NCI-H2081 treated with DMSO at 0.1 percent for 48 hours (cell line): ENCODE measurements around the gene ARL6IP4.

Source experiments
- DNase-seq: peaks from one replicate; lab custom pipeline; 2025; lab: John Stamatoyannopoulos, UW

Gene ARL6IP4

DNA sequence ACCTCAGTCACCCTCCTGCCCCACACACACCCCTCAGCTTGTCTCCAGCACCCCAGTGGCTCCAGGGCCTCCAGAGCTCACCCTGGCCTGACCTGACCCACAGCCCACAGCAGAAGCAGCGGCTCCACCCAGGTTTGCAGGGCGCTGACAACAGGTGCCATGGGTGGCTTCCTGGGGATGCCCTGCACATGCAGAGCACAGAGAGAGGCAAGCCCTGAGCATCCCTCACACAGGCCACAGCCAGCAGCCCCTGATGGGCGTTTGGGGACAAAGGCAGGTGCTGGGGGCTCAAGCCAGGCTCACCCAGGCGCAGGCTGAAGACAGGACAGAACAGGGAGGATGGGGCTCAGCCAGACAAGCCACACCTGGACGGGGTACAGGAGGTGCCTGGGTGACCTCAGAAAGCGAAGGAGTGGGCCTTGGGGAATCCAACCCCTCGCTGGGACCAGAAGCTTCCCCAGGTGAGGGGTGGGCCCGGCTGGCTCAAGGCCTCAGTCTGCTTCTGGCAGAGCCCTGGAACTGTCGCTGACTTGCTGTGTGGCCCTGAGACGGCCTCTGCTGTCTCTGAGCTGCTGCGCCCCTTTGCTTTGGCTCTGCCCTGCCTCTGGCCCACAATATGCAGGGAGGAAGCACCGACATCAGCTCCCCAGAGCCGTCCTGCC is 10.6 kb downstream of the ARL6IP4 start:
- DNase-seq = no peak

DNA sequence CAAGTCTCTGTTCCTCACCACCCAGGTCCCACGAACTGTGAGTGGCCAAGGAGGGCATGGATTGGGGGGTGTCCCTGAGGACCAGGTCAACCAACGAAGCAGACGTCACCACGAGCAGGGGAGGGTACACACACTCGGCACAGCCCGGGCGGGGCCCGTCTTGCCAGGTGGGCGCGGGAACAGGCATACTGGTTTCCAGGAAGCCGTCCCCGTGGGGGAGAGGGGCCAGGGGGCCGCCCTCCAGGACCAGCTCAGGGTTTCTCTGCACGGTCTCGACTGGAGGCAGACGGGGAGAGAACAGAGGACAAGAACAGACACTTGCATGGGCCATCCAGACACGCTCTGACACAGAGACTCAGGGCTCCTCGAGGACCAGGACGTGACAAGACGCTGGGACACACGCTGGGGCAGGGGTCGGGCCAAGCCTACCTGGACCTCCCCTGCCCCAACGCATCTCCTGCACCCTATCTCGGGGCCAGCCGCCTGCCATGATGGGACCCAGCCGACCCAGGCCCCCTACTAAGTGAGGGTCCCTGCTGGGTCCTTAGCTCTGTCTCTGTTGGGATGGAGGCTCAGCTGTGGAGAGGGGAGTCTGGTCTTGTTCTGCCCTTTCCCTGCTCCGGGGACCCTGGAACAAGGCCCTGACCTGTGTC is 11.3 kb downstream of the ARL6IP4 start:
- no peak for DNase-seq

DNA sequence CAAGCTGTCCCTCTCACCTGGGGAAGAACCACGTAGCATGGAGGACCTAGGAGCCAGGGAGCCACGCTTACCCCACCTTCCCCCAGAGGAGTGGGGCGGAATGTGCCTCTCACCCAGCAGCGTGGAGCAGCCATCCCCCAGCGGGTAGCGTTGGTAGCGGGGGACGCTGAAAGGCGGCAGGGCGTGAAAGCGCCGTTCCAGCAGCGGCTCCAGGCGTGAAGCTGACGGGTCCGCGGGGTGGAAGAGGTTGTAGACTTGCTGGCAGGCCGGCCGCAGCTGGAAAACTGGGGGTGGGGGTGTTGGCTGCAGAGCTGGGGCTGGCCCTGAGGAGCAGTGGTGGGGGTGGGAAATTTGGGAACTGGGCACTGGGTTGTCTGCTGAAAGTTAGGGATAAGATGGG is 11.9 kb downstream of the ARL6IP4 start:
- no peak for DNase-seq

DNA sequence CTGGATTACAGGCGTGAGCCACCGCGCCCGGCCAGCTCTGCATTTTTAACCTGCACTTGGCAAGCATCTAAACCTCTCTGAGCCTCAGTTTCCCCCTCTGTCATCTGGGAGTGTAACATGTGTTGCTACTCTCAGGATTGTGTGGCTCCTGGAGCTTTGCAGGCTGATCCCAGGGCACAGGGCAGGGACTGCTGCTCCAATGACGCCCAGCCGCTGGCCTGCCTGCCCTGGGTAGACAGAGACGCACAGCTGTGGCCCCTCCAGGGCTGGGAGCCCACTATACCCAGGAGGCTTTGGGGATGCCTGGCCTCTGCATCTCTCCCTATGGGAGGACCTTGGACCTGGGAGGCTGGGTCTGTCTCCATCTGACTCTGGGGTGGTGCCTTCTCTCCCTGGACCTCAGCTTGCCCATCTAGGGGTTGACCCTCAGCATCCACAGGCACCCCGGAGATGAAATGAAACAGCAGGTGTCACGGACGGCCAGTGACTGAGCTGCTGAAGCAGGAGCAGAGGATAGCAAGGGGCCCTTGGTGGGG is 13.7 kb downstream of the ARL6IP4 start:
- DNase-seq = no peak

DNA sequence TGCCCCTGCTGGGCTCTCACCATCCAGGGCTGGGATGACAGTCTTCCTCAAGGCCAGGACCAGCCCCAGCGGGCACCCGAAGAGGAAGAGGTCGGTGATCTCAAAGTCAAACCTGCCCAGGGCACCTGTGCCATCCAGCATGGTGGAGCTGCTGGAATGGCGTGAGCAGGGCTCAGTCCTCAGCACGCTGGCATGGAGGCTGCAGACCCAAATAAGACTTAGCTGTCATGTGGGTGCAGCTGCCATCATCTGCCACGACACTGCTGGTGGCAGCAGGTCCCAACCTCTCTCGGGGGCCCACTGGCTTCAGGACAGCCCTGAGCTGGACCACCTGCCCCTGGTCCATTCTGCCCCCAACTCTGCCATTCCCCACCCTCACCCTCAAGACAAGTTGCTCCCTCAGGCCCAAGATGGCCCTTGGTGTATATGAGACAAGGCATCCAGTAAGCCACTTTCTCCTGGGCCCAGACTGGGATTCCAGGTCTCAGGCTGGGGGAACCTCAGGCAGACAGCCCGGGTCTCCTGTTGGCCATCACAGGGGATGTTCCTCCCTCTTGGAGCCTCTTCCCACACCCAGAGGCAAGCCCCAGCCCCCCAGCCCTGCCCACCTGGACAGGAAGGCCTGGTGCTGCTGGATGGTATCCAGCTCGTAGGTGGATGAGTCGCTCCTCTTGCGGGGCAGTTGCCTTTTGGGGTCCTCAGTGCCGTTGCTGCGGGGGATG is 14.5 kb downstream of the ARL6IP4 start:
- DNase-seq = no peak

DNA sequence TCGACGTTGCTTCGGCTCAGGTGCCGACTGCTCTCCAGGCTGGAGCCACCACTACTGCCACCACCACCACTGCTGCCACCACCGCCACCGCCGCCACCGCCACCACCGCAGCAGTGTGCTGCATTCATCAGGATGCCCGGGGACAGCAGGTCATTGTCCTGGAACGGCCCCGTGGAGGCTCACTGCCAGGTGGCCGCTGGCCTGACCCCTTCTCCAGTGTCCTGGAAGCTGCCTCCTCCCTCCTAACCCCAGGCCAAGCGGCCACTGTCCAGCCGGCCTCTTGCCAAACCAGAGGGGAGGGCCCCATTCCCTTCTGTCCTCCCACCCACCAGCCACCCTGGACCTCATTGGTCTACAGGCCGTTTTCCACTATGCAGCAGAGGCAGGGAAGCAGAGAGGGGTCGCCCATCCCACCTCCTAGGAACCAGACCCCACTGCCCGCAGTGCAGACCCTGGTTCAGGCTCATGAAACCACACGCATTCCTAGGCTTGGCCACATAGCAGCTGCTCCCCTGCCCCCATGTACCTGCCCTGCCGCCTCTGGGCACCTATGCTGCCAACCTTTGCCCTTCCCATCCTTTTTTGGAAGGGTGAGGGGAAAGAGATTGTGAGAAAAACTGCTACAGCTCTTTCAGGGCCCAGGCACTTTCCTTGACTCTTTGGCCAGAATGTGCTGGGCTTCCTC is 15.2 kb downstream of the ARL6IP4 start:
- no peak for DNase-seq

DNA sequence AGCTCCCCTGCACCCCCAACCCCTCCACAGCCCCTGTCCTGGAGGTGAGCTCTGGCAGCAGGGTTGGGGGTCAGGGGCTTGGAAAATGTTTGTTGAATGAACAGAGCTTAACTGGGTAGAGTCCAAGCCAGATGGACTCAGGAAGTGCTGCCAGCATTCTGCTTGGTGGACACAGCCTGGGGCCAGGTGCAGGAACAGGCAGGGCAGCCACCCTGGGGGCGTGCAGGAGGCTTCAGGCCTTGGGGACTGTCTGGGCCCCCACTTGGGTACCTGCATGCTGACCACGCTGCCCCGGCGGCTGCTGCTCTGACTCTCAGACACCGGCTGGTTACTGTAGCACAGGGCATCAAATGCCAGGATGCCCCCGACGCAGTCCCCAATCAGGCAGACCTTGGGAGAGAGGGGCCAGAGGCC is 15.7 kb downstream of the ARL6IP4 start:
- no peak for DNase-seq

DNA sequence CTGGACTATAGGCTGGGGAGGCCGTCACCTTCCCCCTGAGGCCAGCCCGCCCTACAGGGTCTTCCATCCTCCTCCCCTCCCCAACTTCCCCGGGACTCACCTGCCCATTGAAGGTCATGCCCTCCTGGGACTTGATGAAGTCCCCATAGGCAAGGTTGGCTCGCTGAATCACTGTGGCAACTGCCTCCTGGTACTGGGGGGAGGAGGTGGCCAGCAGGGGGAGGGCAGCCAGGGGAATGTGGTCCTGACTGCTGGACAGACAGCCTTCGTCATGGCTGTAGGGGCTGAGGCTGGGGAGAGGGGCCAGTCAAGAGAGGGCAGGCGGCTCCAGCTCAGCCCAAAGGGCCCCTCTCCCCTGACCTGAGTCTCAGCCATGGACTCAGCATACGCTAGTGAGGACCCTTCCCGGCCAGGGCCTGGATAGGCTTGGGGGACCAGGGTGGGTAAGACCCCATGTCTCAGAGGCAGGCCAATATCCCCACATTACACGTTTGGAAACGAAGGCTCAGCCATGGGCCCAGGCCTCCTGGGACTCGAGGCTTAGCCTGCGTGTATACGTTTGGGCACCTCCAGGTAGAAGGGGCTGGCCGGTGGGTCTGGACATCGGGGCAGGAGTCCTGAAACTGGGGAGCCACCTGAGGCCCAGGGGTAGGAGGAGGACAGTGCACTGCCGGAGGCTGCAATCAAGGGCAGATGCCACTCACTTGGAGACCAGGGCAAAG is 16.3 kb downstream of the ARL6IP4 start:
- no peak for DNase-seq

DNA sequence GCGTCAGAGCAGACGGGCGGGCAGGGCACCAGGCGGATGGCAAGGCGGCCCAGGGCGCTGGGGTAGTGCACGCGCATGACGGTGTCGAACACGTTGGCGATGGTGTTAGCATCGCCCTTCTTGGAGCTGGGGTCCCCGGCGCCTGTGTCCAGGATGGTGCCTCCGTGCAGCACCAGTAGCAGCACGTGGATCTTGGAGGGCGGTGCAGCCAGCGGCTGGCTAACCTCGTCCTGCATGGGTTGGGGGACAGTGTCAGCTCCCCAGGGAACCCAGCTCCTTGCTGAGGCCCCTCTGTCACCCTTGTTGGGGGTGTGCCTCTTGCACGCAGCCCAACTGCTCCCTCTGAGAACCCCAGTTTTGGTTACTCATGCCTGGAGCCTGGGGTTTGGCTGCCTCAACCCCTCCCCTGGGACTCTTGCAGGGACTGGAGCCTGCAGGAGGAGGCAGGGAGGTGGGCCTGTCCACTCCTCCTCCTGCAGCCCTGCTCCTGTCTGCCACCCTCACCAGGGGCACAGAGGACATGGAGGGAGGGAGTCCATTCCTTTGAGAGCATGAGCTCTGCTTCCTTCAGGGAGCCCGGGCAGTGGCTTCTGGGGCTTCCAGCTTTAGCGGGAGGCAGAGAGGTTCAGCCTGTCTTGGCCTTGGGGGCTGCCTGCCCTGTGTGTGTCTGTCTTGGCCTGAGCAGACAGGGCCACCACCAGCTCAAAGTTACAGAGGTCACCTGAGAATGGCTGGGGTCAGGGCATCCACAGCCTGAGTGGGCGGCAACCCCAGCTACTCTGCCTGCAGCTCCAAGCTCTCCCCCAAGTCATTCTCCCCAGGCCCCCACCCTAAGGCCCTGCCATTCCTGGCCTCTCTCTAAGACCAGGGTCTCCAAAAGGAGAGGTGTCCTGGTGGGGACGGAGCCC is 17.1 kb downstream of the ARL6IP4 start:
- no peak for DNase-seq

DNA sequence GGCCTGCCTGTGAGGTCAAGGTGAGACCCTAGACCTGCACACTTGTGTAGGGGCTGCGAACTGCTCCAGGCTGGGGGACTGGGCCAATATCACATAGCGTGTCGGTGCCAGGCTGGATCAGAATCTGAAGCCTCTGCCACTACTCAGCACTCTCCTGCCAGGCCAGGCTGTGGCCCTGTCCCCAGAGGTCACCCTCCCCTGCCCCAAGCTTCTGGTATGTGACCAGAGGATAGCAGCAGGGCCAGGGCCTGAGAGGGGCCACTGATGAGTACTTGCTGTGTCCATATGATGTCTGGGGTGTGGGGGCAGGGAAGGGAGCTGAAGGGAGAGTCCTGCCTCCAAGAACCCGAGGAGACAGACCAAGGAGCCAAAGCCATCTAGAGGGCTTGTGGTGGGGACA is 17.8 kb downstream of the ARL6IP4 start:
- no peak for DNase-seq

DNA sequence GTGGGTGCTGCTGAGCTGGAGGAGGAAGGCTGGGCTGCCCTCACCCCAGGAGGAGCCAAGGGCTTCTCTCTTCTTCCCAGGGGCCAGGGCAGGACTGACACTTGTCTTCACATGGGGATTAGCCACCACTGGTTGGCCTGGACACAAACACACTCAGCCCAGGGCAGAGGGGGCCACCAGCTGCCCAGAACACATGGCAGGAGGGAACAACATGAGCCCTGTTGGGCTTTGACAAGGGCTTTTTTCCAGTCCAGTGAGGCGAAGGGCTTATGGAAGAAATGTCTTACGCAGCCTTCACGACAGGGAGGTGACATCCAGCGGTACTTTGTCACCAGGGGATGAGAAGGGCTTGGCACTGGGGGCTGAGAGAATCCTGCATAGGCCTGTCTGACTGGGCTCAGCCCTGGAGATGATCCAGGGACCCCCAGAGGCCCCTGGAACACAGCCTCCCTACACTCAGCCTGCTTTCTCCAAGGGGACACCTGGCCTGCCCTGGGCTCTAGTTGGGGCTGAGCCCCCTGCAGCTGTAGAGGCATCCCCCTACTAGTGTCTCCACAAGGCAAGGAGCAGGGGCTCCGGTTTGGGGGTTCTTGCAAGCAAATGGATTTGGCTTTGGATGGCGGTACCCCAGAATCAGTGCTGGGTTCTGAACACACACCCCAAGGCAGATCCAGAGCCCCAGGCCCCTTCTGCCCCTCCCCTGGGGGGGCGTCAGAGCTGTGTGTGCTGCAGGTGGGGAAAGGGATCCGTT is 18.9 kb downstream of the ARL6IP4 start:
- DNase-seq = no peak

DNA sequence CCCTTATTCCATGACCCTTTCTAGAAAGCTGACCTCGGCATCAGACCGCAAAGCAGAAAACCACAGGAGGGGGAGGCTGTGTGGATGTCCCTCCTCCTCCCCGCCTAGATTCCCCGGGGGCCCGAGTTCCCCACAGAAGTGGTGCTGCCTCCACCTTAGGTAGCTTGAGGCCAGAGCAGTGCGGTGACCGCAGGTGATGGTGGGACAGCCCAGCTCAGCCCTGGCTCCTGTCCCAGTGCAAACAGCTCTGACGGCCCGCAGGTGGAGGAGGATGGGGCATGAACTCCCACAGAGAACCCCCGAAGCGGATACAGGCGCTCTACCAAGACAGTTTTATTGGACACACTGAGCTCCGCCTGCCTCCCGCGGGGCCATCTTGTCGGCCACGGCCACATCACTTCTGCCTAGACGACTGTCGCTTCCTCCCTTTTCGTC is 19.5 kb downstream of the ARL6IP4 start:
- DNase-seq = no peak

DNA sequence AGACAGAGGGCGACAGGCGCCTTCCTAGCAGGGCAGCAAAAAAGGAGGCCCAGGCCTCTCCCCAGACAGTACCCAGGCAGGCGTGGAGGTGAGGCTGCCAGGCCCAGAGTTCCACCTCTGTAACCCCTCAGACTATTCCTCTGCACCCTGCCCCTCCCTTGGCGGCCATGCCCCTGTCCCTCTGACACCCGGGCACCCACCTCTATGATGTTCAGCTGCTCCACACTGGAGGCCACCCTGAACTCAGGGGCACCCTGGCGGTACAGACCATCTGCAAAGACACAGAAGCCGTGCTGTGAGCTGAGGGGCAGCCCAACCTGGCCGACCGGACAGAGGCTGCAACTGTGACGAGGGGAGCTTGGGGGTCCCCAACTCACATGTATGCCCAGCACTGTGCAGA is 20.1 kb downstream of the ARL6IP4 start:
- DNase-seq = no peak

DNA sequence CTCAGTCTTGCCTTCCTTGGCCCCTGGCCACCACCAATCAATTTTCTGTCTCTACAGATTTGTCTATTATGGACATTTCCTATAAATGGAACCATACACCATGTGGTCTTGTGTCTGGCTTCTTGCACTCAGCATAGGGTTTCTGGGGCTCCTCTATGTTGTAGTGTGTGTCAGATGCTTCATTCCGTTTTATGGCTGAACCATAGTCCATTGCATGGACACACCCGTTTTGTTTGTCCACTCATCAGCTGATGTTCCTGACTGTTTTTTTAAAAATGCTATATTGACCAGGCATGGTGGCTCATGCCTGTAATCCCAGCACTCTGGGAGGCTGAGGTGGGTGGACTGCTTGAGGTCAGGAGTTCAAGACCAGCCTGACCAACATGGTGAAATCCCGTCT is 21.0 kb downstream of the ARL6IP4 start:
- no peak for DNase-seq

DNA sequence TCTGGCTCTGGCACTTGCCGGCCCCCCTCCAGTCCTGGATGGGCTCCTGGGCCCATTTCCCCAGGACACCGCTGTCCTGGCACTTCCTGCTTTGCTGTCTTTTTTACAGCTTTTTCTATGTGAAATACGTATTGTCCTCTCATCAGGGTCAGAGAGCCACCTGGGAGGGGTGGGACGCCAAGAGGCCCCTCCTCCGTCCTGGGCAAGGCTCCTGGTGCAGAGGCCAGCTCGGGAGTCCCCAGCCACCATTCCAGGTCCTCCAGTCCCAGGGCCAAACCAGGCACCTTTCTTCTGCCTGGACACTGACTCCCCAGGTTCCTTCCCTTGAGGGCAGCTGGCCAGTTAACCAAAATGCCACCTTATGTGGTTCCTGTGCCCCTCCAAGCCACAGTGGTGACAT is 22.8 kb downstream of the ARL6IP4 start:
- no peak for DNase-seq

DNA sequence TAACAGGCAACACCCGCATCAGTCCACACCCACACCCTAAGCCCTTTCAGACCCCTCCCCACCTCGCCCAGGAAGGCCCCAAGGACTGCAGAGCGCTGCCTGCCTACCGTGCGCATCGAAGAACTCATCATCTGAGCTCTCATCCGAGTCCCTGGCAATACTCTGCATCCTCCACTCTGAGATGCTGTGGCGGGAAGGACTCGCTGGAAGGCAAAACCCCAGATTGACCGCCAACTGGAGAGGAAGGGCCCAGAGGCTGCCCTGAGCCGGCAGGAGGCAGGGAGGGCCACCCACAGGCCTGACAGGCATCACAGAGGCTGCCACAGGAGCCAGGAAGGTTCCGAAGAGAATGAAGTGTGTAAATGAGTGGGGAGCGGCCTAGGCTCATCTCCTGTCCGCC is 23.8 kb downstream of the ARL6IP4 start:
- DNase-seq = no peak

DNA sequence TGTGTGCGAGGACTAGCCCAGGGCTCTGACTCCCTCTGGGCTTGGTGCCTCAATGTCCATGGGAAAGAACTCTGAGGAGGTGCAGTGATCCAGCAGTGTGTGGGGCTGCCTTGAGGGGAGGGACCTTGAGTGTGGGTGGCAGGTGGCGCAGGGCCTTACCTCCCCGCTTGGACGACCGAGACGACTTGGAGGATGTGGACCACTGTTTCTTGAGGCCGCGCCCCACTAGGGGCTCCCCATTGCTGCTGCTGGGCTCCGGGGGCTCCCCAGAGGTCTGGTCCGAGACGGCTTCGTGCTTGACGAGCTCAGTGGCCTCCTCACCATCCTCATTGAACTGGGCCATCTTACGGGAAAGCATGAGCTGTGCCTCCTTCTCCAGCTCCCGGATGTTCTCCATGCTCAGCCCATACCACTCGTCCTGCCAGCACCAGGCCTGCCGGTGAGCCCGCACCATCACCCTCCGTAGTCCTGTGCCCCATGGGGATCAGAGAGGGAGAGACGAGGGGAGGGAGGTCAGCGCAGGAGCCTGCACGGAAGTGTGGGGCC is 24.7 kb downstream of the ARL6IP4 start:
- DNase-seq = no peak

DNA sequence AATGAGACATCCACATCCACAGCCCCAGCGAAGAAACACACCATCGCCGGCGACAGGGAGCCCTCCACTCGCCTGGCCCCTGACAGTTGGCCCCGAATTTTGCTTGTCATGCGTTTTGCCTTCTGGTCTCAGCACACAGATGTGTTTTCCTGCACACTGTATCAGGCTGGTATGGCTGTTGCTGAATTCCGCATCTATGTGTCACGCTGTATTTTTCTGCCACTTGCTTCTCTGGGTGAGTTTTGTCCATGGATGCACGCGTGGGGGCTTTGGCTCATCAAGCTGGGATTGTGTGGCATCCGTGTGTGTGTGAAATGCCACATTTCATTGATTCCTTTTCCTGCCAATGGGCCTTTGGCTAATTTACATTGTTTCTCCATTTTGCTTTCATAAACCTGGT is 26.5 kb downstream of the ARL6IP4 start:
- DNase-seq = no peak

DNA sequence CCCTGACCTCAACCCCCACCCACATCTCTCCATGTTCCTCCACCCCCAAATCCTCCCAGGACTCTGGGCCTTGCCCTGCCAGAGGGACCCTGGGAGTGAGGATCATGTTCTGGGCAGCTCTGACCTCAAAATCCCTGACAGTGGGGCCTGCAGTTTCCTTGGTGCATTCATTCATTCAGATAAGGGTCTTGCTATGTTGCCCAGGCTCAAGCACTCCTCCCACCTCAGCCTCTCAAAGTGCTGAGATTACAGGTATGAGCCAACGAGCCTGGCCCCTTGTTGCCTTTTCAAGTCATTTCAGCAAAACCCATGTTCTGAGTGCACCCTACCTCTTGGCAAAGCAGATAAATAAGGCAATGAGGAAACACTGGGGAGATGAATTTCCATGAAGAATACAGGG is 29.6 kb downstream of the ARL6IP4 start:
- no peak for DNase-seq

DNA sequence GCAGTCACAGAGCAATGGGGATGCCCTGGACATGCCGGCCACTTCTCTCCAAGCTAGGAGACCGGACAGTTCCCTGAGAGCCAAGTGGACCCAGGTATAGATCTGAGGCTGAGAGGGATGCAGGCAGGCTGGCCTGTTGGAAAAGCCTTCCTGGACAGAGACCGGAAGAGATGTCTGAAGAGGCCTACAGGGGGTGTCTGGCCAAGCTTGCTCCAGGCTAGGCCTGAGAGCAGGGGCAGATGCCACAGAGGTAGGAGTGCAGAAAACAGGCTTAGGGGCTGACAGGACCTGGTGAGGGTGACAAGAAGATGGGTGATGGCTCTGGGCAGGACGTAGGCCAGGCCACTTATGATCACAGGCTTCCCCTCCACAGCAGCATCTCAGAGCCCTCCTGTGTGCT is 30.2 kb downstream of the ARL6IP4 start:
- no peak for DNase-seq
